Keratinocyte (primary cell): ENCODE measurements around the gene PGAP6.

ENCODE experiments used
- CTCF ChIP-seq, 3 experiments: IDR thresholded peaks in 1 of 3; conservative IDR thresholded peaks in 1 of 3; optimal IDR thresholded peaks in 1 of 3; 2 replicates in 2 of 3; 3 replicates in 1 of 3; pipeline versions ENCODE3 to v1.5.1; 2011; ENCODE audit warnings: low read length in 3 of 3, mild to moderate bottlenecking in 3 of 3, moderate library complexity in 2 of 3, control low read depth in 1 of 3, inconsistent platforms in 1 of 3; ENCODE audit not compliant: insufficient read depth in 2 of 3; ENCODE audit errors: extremely low read depth in 1 of 3
- EZH2 ChIP-seq: IDR thresholded peaks from one replicate; pipeline ENCODE4 v1.6.1; 2012; ENCODE audit warnings: inconsistent platforms, mild to moderate bottlenecking, low read length, moderate library complexity

DNA sequence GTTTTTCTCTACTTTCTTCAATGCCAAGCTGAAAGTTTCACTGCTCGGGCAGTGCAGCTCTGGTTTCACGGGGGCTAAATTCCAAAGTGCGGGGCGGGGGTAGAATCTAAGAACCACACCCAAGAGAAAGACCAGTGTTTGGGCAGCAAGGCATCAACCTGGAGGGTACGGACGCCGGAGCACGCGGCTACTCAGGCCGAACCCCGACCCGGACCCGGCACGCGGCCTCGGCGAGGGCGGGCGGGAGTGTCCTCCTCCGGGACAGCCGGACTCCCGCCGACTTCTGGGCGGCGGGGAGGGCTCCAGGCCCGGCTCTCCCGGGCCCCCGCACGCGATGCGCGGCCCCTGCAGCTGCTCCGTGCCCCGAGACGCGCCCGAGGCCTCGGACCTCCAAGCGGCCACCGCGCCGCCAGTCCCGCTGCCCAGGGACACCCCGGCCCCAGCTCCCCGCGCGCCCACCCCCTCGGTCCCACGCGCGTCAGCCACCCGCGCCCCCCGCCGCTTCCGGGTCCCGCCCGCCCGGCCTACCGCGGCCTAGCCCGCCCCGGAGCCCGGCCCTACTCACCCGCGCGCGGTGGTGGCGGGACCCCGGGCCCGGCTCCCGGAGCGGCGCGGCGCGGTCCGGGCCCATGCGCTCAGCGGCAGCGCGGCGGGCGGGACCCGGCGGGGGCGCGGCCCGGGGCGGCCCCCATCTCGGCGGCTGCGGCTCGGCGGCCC, 29.8 kb downstream of the PGAP6 start:
- TF ChIP-seq CTCF (optimal IDR thresholded peaks at IDR 0.05 in 1 of 3, IDR thresholded peaks at IDR 0.05 in 1 of 3, conservative IDR thresholded peaks at IDR 0.05 in 1 of 3; ENCODE audit: extremely low read depth in 1 of 3, insufficient read depth in 2 of 3, low read length in 3 of 3): no peak
- TF ChIP-seq EZH2: no peak
